ENCODE data around the gene BMP6.
"Not testable (repeated sequence)": the region's sequence is repeated elsewhere in the genome, so short reads cannot be mapped to it uniquely, and the experiment has no call there.

BMP6 gene

GRCh38 chr6:7887278-7887991, 161.5 kb downstream of the BMP6 start:
- DNase-seq (ENCODE audit: low spot score), result no peak

GRCh38 chr6:7888587-7889357, 162.9 kb downstream of the BMP6 start:
- no peak for DNase-seq (ENCODE audit: low spot score)

GRCh38 chr6:7891078-7891872, 165.4 kb downstream of the BMP6 start:
- DNase-seq (ENCODE audit: low spot score), result no peak

GRCh38 chr6:7892367-7892766, 166.5 kb downstream of the BMP6 start:
- DNase-seq (ENCODE audit: low spot score), result not testable (repeated sequence)

GRCh38 chr6:7893342-7893741, 167.4 kb downstream of the BMP6 start:
- no peak for DNase-seq (ENCODE audit: low spot score)

- no peak for DNase-seq (ENCODE audit: low spot score)
Observed at GRCh38 chr6:7894262-7895124, 168.6 kb downstream of the BMP6 start.

GRCh38 chr6:7895125-7895423, 169.2 kb downstream of the BMP6 start:
- DNase-seq (ENCODE audit: low spot score), result no peak

- DNase-seq (ENCODE audit: low spot score), result no peak
Observed at GRCh38 chr6:7896465-7896987, 170.6 kb downstream of the BMP6 start.

GRCh38 chr6:7897461-7898192, 171.7 kb downstream of the BMP6 start:
- no peak for DNase-seq (ENCODE audit: low spot score)

- DNase-seq (ENCODE audit: low spot score), result not testable (repeated sequence)
Observed at GRCh38 chr6:7898193-7898586, 172.3 kb downstream of the BMP6 start.

- peak; percentile 71 for DNase-seq (ENCODE audit: low spot score)
Observed at GRCh38 chr6:7899101-7899888, 173.4 kb downstream of the BMP6 start.

GRCh38 chr6:7899889-7900213, 174.0 kb downstream of the BMP6 start:
- DNase-seq (ENCODE audit: low spot score), result no peak

GRCh38 chr6:7900621-7901020, 174.7 kb downstream of the BMP6 start:
- no peak for DNase-seq (ENCODE audit: low spot score)

GRCh38 chr6:7901056-7901455, 175.2 kb downstream of the BMP6 start:
- no peak for DNase-seq (ENCODE audit: low spot score)

- DNase-seq (ENCODE audit: low spot score), result no peak
Observed at GRCh38 chr6:7901780-7902179, 175.9 kb downstream of the BMP6 start.

GRCh38 chr6:7902221-7902620, 176.3 kb downstream of the BMP6 start:
- no peak for DNase-seq (ENCODE audit: low spot score)

GRCh38 chr6:7902867-7903266, 177.0 kb downstream of the BMP6 start:
- DNase-seq (ENCODE audit: low spot score), result no peak

GRCh38 chr6:7903673-7904072, 177.8 kb downstream of the BMP6 start:
- no peak for DNase-seq (ENCODE audit: low spot score)

GRCh38 chr6:7904654-7905319, 178.9 kb downstream of the BMP6 start:
- no peak for DNase-seq (ENCODE audit: low spot score)

- no peak for DNase-seq (ENCODE audit: low spot score)
Observed at GRCh38 chr6:7905416-7905815, 179.5 kb downstream of the BMP6 start.

All from hematopoietic multipotent progenitor cell treated with erythropoietin and hydrocortisone succinate and interleukin-3 and kit ligand, for 15 days (in vitro differentiated cells).